K562 (cell line): ENCODE results near the gene IQCM. TPM values are rescaled to one million over a fixed set of nuclear protein-coding genes. Genes with fewer than 3 reads are reported as not detected.

Experiments used
- ATAC-seq: fragments of 200-7000 bp; cut with Tn5 transposase; 3 replicates; pipeline ENCODE4 v1.9.1; 2020; ENCODE audit warnings: moderate library complexity
- BruUV-seq: library from RNA; stranded (reverse); fragments of 400-500 nt; replicated peaks from 2 replicates; lab custom pipeline; 2021; lab: Mats Ljungman, UMichigan
- CTCF ChIA-PET: fragments of 300-600 bp; formaldehyde crosslinking; extraction: SDS; loops from one replicate; lab custom pipeline; 2021; ENCODE audit warnings: low intra/inter-chr PET ratio; lab: Yijun Ruan, JAX
- POLR2A ChIA-PET: fragments of 300-600, 350-650 bp; sonication (Branson Sonifier 250); formaldehyde crosslinking; extraction: SDS; loops from one replicate; lab custom pipeline; 2021; ENCODE audit warnings: antibody characterized with exemption, inconsistent platforms; lab: Yijun Ruan, JAX
- DNase-seq, 4 experiments: peaks; one replicate each; pipeline versions ENCODE4 v3.0.0 to v3.0.0-alpha.2; 2011 to 2018; ENCODE audit warnings: low spot score in 3 of 4, mixed read lengths in 3 of 4; ENCODE audit errors: extremely low read depth in 1 of 4
- FAIRE-seq: peaks from 2 replicates; lab custom pipeline; 2011; peaks lifted over from hg19 to GRCh38; lab: Jason Lieb, UNC
- H2AFZ ChIP-seq: 2 replicates; pipeline ENCODE4 v1.6.0; 2011; ENCODE audit warnings: low read depth, low read length, control low read depth, inconsistent platforms
- H3K27ac ChIP-seq: fragments of 200-600 bp; 3 replicates; pipeline ENCODE4 v1.8.0; 2011; ENCODE audit warnings: low read depth, mild to moderate bottlenecking, control low read depth, inconsistent platforms, low read length, moderate library complexity, mixed read lengths; ENCODE audit errors: extremely low read depth
- H3K27me3 ChIP-seq, 2 experiments: fragments of 300-600 bp in 1 of 2; 2 replicates in 1 of 2; 3 replicates in 1 of 2; pipeline versions ENCODE4 v1.6.0 to v1.8.0; 2011; ENCODE audit warnings: inconsistent platforms in 2 of 2, low read length in 2 of 2, mild to moderate bottlenecking in 1 of 2, mixed read lengths in 1 of 2, moderate library complexity in 1 of 2; ENCODE audit not compliant: control insufficient read depth in 2 of 2, insufficient read depth in 2 of 2
- H3K36me3 ChIP-seq: fragments of 300-600 bp; 3 replicates; pipeline ENCODE4 v1.8.0; 2011; ENCODE audit warnings: mild to moderate bottlenecking, low read length, inconsistent platforms; ENCODE audit not compliant: control insufficient read depth, insufficient read depth
- H3K4me1 ChIP-seq, 2 experiments: fragments of 200-600 bp in 1 of 2; replicated peaks in 1 of 2; 2 replicates in 1 of 2; 3 replicates in 1 of 2; pipeline versions ENCODE4 v1.5.1 to v1.8.0; 2011; ENCODE audit warnings: inconsistent platforms in 2 of 2, low read length in 2 of 2, mild to moderate bottlenecking in 1 of 2, mixed read lengths in 1 of 2, moderate library complexity in 1 of 2; ENCODE audit not compliant: control insufficient read depth in 2 of 2, insufficient read depth in 2 of 2
- H3K4me2 ChIP-seq: 2 replicates; pipeline ENCODE4 v1.6.1; 2011; ENCODE audit warnings: low read length, control low read depth, inconsistent platforms, mixed read lengths; ENCODE audit not compliant: insufficient read depth
- H3K4me3 ChIP-seq: fragments of 200-600 bp; sonication (generic), shearing (Covaris generic); 2 replicates; pipeline ENCODE4 v1.5.1; 2016; ENCODE audit warnings: control low read depth, inconsistent platforms
- H3K79me2 ChIP-seq: fragments of 200-600 bp; 3 replicates; pipeline ENCODE4 v1.8.0; 2011; ENCODE audit warnings: low read length, inconsistent platforms; ENCODE audit not compliant: control insufficient read depth, insufficient read depth
- H3K9ac ChIP-seq, 2 experiments: 2 replicates each; pipeline versions ENCODE4 v1.6.0 to v1.6.1; 2011; ENCODE audit warnings: low read depth in 2 of 2, low read length in 2 of 2, control low read depth in 1 of 2, inconsistent platforms in 1 of 2, mild to moderate bottlenecking in 1 of 2, mixed read lengths in 1 of 2; ENCODE audit not compliant: insufficient read depth in 1 of 2
- H3K9me1 ChIP-seq: one replicate; pipeline ENCODE4 v1.6.0; 2011; ENCODE audit warnings: inconsistent platforms, mild to moderate bottlenecking, low read length, moderate library complexity; ENCODE audit not compliant: control insufficient read depth, insufficient read depth
- H3K9me3 ChIP-seq: replicated peaks from 2 replicates; pipeline ENCODE4 v1.5.1; 2011; ENCODE audit warnings: low read depth, low read length, inconsistent platforms; ENCODE audit not compliant: control insufficient read depth, insufficient read depth
- H4K20me1 ChIP-seq: replicated peaks from 2 replicates; pipeline ENCODE4 v1.6.1; 2011; ENCODE audit warnings: low read length, inconsistent platforms, mixed read lengths; ENCODE audit not compliant: control insufficient read depth, insufficient read depth
- ETV6 ChIP-seq, 3 experiments: fragments of 150-350 bp in 1 of 3; sonication (generic) in 1 of 3; formaldehyde crosslinking in 1 of 3; IDR thresholded peaks; 2 replicates each; pipeline versions ENCODE4 v1.6.1 to v1.8.0; 2014 to 2022; ENCODE audit warnings: borderline replicate concordance in 2 of 3, low read depth in 2 of 3, antibody characterized with exemption in 1 of 3, low read length in 1 of 3, mild to moderate bottlenecking in 1 of 3, missing genetic modification reagents in 1 of 3
- FOSL1 ChIP-seq: fragments of 200-800 bp; sonication (Bioruptor generic); conservative IDR thresholded peaks from 2 replicates; pipeline ENCODE4 v1.6.1; 2016; ENCODE audit warnings: missing genetic modification characterization, missing compliant biosample characterization
- LCOR ChIP-seq: sonication (generic); formaldehyde crosslinking; IDR thresholded peaks from 2 replicates; pipeline ENCODE4 v1.8.0; 2022; ENCODE audit warnings: mild to moderate bottlenecking, missing genetic modification reagents
- MCM7 ChIP-seq, 2 experiments: fragments of 450-650 bp; IDR thresholded peaks; 2 replicates each; pipeline ENCODE4 v1.6.1; 2016 to 2018
- MTF1 ChIP-seq: fragments of 250-450 bp; sonication (Bioruptor Pico); IDR thresholded peaks from 2 replicates; pipeline ENCODE4 v1.9.0; 2021; ENCODE audit warnings: moderate library complexity, mild to moderate bottlenecking, inconsistent platforms, borderline replicate concordance
- RAD21 ChIP-seq, 2 experiments: fragments of 250-450 bp in 1 of 2; fragments of 450-650 bp in 1 of 2; sonication (Bioruptor Pico) in 1 of 2; formaldehyde crosslinking in 1 of 2; IDR thresholded peaks in 1 of 2; conservative IDR thresholded peaks in 1 of 2; 2 replicates each; pipeline versions ENCODE4 v1.4.0 to v1.8.0; 2020 to 2022; ENCODE audit warnings: mild to moderate bottlenecking in 2 of 2, moderate library complexity in 1 of 2
- RFX1 ChIP-seq: fragments of 450-650 bp; IDR thresholded peaks from 2 replicates; pipeline ENCODE4 v1.6.1; 2016; ENCODE audit warnings: mild to moderate bottlenecking, moderate library complexity
- RFX7 ChIP-seq: fragments of 250-450 bp; sonication (Bioruptor Pico); IDR thresholded peaks from 2 replicates; pipeline ENCODE4 v1.5.1; 2021; ENCODE audit warnings: mild to moderate bottlenecking
- ZNF175 ChIP-seq: fragments of 200-800 bp; sonication (Bioruptor generic); IDR thresholded peaks from 2 replicates; pipeline ENCODE4 v1.6.1; 2016; ENCODE audit warnings: low read depth, mild to moderate bottlenecking, missing genetic modification characterization, missing compliant biosample characterization
- ZNF445 ChIP-seq: fragments of 250-450 bp; sonication (Bioruptor Pico); IDR thresholded peaks from 2 replicates; pipeline ENCODE4 v1.4.0; 2020; ENCODE audit warnings: low read depth, mild to moderate bottlenecking, moderate library complexity
- WGBS: fragments of 100-300 bp; shearing (Covaris generic); methylation state at CpG from one replicate; pipeline ENCODE4 v1.1.6; 2016; ENCODE audit warnings: low coverage, mixed read lengths; ENCODE audit not compliant: insufficient coverage; ENCODE audit errors: missing lambda C conversion rate; 5-methylcytosine and 5-hydroxymethylcytosine counted together
- in situ Hi-C: fragments of 300-500 bp; cut with MboI; formaldehyde crosslinking; loops from 4 replicates; pipeline ENCODE4 v1.15.0; 2018; ENCODE audit warnings: inconsistent platforms, mixed read lengths
- intact Hi-C: fragments of 100-400 bp; cut with micrococcal nuclease; formaldehyde crosslinking; loops from 2 replicates; pipeline ENCODE4 v1.14.2; 2022
- polyA plus RNA-seq, 8 experiments: library from polyadenylated mRNA; depleted of rRNA in 4 of 8; stranded (reverse) in 5 of 8; unstranded in 3 of 8; fragments of >200 nt; fragmentation: Nextera tagmentation in 2 of 8; fragmentation: Illumina TruSeq in 1 of 8; extraction: Ambion mirVana in 2 of 8; extraction: Trizol in 1 of 8; gene quantifications; 2 replicates each; pipeline versions ENCODE4 v1.2.1 to v1.2.3, GENCODE V29; 2011 to 2014; ENCODE audit warnings: inconsistent platforms in 1 of 8, missing spikeins in 1 of 8
- total RNA-seq, 7 experiments: library from RNA; depleted of rRNA in 6 of 7; stranded (reverse); fragments of >200 nt in 6 of 7; fragmentation: Illumina TruSeq in 2 of 7; extraction: Trizol in 2 of 7; gene quantifications; 2 replicates each; pipeline versions ENCODE4 v1.2.1 to v1.2.3, GENCODE V29; 2011 to 2021; ENCODE audit warnings: low replicate concordance in 1 of 7
- TF ChIP-seq, protein P1 (sequence below): fragments of 450-650 bp; IDR thresholded peaks from 2 replicates; pipeline ENCODE4 v1.6.1; 2017; ENCODE audit warnings: antibody characterized with exemption
- TF ChIP-seq, protein P2 (sequence below), 2 experiments: fragments of 450-650 bp; IDR thresholded peaks; 2 replicates each; pipeline ENCODE4 v1.6.1; 2016
- TF ChIP-seq, protein P3 (sequence below), 2 experiments: fragments of 250-450 bp in 1 of 2; fragments of 450-650 bp in 1 of 2; sonication (Bioruptor Pico) in 1 of 2; IDR thresholded peaks; 2 replicates each; pipeline versions ENCODE4 v1.6.1 to v1.8.0; 2016 to 2021; ENCODE audit warnings: mild to moderate bottlenecking in 2 of 2, moderate library complexity in 2 of 2, missing compliant biosample characterization in 1 of 2, missing genetic modification characterization in 1 of 2
- TF ChIP-seq, protein P4 (sequence below): fragments of 250-450 bp; sonication (Bioruptor Pico); IDR thresholded peaks from 2 replicates; pipeline ENCODE4 v1.8.0; 2021; ENCODE audit warnings: moderate library complexity, mild to moderate bottlenecking, inconsistent platforms
- TF ChIP-seq, protein P5 (sequence below): fragments of 250-450 bp; sonication (Bioruptor Pico); IDR thresholded peaks from 2 replicates; pipeline ENCODE4 v1.4.0; 2020; ENCODE audit warnings: borderline replicate concordance

The IQCM gene
- total and polyA plus RNA-seq, 9 of the 15 experiments (the other 6 are each of a cell fraction or from before 2014, with no cell fraction given), result not detected

DNA sequence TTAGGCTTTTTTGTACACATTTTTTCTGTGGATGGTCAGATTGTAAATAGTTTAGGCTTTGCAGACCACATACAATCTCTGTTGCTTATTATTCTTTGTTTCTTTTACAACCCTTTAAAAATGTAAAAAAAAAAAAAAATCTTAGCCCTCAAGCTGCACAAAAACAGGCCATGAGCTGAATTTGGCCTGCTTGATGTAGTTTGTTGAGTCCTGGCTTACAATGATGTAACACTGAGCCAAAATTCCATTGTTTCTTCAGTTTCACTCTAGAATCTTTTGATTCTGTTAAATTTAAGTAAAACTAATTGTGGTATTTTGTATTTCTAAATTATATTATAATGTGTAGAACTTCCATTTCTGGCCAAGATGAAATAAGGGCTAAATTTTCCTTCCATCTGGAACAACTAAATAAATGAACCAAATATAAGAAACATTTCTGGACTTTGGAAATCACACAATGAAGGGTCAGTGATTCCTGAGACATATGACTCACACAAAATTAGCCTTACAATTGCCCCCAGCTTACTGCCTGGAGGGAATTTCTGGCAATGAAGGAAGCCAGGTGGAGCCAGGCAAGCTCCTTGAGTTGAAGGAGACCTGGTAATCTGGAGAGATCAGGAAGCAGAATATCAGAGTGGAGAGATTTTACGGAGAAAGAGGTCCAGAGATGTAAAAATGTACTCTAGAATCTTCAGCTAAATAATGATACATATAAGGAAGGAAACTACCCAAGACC is 29.8 kb downstream of the IQCM start:
- H3K9ac ChIP-seq, result no peak overlapping the region
- TF ChIP-seq MCM7 (IDR thresholded peaks at IDR 0.05), result no peak
- TF ChIP-seq ZNF445 (CRISPR knock-in tag), result no peak
- TF ChIP-seq, protein P1, sequence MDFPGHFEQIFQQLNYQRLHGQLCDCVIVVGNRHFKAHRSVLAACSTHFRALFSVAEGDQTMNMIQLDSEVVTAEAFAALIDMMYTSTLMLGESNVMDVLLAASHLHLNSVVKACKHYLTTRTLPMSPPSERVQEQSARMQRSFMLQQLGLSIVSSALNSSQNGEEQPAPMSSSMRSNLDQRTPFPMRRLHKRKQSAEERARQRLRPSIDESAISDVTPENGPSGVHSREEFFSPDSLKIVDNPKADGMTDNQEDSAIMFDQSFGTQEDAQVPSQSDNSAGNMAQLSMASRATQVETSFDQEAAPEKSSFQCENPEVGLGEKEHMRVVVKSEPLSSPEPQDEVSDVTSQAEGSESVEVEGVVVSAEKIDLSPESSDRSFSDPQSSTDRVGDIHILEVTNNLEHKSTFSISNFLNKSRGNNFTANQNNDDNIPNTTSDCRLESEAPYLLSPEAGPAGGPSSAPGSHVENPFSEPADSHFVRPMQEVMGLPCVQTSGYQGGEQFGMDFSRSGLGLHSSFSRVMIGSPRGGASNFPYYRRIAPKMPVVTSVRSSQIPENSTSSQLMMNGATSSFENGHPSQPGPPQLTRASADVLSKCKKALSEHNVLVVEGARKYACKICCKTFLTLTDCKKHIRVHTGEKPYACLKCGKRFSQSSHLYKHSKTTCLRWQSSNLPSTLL, result no peak
- no peak for TF ChIP-seq RFX1
- TF ChIP-seq FOSL1 (tag), result no peak
- TF ChIP-seq RAD21 (CRISPR knock-in tag; conservative IDR thresholded peaks at IDR 0.05 in 1 of 2, IDR thresholded peaks at IDR 0.05 in 1 of 2), result no peak
- TF ChIP-seq, protein P2, sequence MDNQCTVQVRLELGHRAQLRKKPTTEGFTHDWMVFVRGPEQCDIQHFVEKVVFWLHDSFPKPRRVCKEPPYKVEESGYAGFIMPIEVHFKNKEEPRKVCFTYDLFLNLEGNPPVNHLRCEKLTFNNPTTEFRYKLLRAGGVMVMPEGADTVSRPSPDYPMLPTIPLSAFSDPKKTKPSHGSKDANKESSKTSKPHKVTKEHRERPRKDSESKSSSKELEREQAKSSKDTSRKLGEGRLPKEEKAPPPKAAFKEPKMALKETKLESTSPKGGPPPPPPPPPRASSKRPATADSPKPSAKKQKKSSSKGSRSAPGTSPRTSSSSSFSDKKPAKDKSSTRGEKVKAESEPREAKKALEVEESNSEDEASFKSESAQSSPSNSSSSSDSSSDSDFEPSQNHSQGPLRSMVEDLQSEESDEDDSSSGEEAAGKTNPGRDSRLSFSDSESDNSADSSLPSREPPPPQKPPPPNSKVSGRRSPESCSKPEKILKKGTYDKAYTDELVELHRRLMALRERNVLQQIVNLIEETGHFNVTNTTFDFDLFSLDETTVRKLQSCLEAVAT (IDR thresholded peaks at IDR 0.05), result no peak
- TF ChIP-seq, protein P3, sequence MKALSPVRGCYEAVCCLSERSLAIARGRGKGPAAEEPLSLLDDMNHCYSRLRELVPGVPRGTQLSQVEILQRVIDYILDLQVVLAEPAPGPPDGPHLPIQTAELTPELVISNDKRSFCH (CRISPR knock-in tag; IDR thresholded peaks at IDR 0.05), result no peak
- TF ChIP-seq, protein P3 (tag; IDR thresholded peaks at IDR 0.05), result no peak
- TF ChIP-seq ETV6 (IDR thresholded peaks at IDR 0.05; ENCODE audit: borderline replicate concordance in 1 of 2, low read depth in 2 of 2, low read length in 1 of 2), result no peak
- no peak for TF ChIP-seq ETV6 (CRISPR knock-in tag; IDR thresholded peaks at IDR 0.05; ENCODE audit: borderline replicate concordance)
- no peak for TF ChIP-seq RFX7 (CRISPR knock-in tag)
- TF ChIP-seq MTF1, result no peak
- TF ChIP-seq, protein P4, sequence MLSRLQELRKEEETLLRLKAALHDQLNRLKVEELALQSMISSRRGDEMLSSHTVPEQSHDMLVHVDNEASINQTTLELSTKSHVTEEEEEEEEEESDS (CRISPR knock-in tag), result no peak
- no peak for TF ChIP-seq ZNF175
- TF ChIP-seq LCOR (CRISPR knock-in tag), result no peak
- TF ChIP-seq, protein P5, sequence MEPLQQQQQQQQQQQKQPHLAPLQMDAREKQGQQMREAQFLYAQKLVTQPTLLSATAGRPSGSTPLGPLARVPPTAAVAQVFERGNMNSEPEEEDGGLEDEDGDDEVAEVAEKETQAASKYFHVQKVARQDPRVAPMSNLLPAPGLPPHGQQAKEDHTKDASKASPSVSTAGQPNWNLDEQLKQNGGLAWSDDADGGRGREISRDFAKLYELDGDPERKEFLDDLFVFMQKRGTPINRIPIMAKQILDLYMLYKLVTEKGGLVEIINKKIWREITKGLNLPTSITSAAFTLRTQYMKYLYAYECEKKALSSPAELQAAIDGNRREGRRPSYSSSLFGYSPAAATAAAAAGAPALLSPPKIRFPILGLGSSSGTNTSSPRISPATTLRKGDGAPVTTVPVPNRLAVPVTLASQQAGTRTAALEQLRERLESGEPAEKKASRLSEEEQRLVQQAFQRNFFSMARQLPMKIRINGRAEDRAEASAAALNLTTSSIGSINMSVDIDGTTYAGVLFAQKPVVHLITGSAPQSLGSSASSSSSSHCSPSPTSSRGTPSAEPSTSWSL (CRISPR knock-in tag), result no peak
- H3K9me1 ChIP-seq, result no peaks in the 10 kb centered on the region
- ChIA-PET CTCF (no interaction called here), POLR2A (interaction anchor here (0.7 kb wide), 1 partner anchor 118 kb away, joined by 3 read pairs; no protein-coding TSS in a partner anchor)
- no peak for DNase-seq
- no peak overlapping the region for H2AFZ ChIP-seq
- H3K27me3 ChIP-seq, result no peaks in the 10 kb centered on the region
- no peak for ATAC-seq
- no peaks in the 10 kb centered on the region for H3K79me2 ChIP-seq
- H3K27ac ChIP-seq, result no peak overlapping the region
- H3K36me3 ChIP-seq, result no peaks in the 10 kb centered on the region
- intact Hi-C loops (no loop called here), in situ Hi-C loops (no loop called here)
- WGBS, result 0% methylated on average over 1 of the region's 1 CpG
- H3K9me3 ChIP-seq, result no peaks in the 10 kb centered on the region
- no peaks in the 10 kb centered on the region for H4K20me1 ChIP-seq
- no peaks in the 10 kb centered on the region for H3K4me1 ChIP-seq
- FAIRE-seq, result no peak
- H3K4me2 ChIP-seq, result no peak overlapping the region
- H3K4me3 ChIP-seq, result no peak overlapping the region
- no TSS peak for BruUV-seq
